ENCODE data around the gene NDUFA6. TPM values are rescaled to one million over a fixed set of nuclear protein-coding genes. Genes with fewer than 3 reads are reported as not detected.

The NDUFA6 gene
- total and polyA plus RNA-seq, 2 of the 13 experiments (the other 11 are each of a cell fraction or from before 2014, with no cell fraction given): 68.5 to 87.8 TPM

DNA sequence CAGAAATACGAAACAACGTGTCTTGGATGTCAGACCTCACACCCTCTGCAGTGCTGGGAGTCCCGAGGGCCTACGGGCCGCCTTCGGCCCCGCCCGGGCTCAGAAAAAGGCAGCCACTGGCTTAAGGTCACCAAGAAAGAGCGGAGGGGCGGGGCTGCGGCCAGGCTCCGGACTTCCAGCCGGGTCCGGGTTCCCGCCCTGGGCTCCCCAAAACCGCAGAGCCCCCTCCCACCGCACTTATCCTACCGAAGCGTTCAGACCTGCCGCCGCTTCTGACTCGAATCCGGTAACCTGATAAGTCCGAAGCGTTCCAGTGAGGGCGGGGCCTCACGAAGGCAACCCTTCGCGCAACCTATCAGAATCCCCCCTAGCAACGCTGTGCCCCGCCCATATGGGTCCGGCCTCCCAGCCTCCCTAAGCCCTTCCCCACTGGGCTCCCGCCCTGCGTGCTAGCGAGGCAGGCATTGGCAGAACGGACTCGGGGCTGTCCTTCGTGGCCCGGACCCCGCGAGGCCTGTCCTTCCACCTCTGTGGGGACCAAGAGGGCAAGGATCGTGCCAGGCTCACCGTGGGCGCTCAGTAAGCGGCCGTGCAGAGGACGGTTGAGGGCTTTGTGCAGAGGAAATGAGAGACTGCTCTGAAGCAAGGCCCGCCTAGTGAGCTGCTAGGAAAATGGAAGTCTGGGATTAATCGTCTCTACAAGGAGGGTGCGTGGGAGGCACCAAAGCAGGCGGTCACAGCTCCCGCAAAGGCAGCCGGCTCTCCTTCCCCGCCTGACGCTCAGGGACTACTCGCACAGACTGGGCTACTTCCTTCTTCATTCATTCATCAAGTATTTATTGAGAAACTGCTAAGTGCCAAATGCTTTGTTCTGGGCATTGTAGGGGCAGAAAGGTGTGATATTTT is 19.8 kb downstream of the NDUFA6 start, which contains the start of gene NAGA (continued):
- TF ChIP-seq, protein P1, sequence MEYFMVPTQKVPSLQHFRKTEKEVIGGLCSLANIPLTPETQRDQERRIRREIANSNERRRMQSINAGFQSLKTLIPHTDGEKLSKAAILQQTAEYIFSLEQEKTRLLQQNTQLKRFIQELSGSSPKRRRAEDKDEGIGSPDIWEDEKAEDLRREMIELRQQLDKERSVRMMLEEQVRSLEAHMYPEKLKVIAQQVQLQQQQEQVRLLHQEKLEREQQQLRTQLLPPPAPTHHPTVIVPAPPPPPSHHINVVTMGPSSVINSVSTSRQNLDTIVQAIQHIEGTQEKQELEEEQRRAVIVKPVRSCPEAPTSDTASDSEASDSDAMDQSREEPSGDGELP (IDR thresholded peaks at IDR 0.05; ENCODE audit: borderline replicate concordance, low read depth): 0 out of 2 replicates have a peak, but pooled peaks have one; percentile 54
- TF ChIP-seq NCOA1 (CRISPR knock-in tag; IDR thresholded peaks at IDR 0.05) (no peak; the same call in 1 of the 2 replicates), STAT5B (CRISPR knock-in tag; IDR thresholded peaks at IDR 0.05) (no peak), BCL6 (CRISPR knock-in tag; IDR thresholded peaks at IDR 0.05) (peak; percentile 47; the same call in 1 of the 2 replicates), PRPF4 (IDR thresholded peaks at IDR 0.05; ENCODE audit: low read depth, low read length, poor library complexity, severe bottlenecking) (no peak), KLF12 (CRISPR knock-in tag; IDR thresholded peaks at IDR 0.05; ENCODE audit: borderline replicate concordance) (peak; percentile 58; the same call in 1 of the 2 replicates), ZNF124 (CRISPR knock-in tag; IDR thresholded peaks at IDR 0.05) (0 out of 2 replicates have a peak, but pooled peaks have one; percentile 60), MEF2D (CRISPR knock-in tag; IDR thresholded peaks at IDR 0.05) (peak; percentile 81), MATR3 (CRISPR knock-in tag; IDR thresholded peaks at IDR 0.05) (no peak), CHD4 (IDR thresholded peaks at IDR 0.05; ENCODE audit: borderline replicate concordance, low read length) (no peak), CBX1 (IDR thresholded peaks at IDR 0.05; ENCODE audit: low read depth) (peak; percentile 66), ZNF577 (CRISPR knock-in tag; IDR thresholded peaks at IDR 0.05; ENCODE audit: borderline replicate concordance, low read depth) (no peak), RXRB (CRISPR knock-in tag; IDR thresholded peaks at IDR 0.05; ENCODE audit: borderline replicate concordance) (peak; percentile 43; the same call in 1 of the 2 replicates), FOXO1 (CRISPR knock-in tag; IDR thresholded peaks at IDR 0.05) (peak; percentile 47; the same call in 1 of the 2 replicates), IKZF1 (IDR thresholded peaks at IDR 0.05) (no peak), AGO1 (IDR thresholded peaks at IDR 0.05; ENCODE audit: low read depth, low read length, poor library complexity, severe bottlenecking) (peak; percentile 78), ZIK1 (CRISPR knock-in tag; IDR thresholded peaks at IDR 0.05; ENCODE audit: borderline replicate concordance, low read depth) (peak; percentile 68), ZNF672 (CRISPR knock-in tag; IDR thresholded peaks at IDR 0.05) (no peak), ASH2L (IDR thresholded peaks at IDR 0.05; ENCODE audit: insufficient read length, low read depth, low read length) (peak; percentile 69), RFXANK (CRISPR knock-in tag; IDR thresholded peaks at IDR 0.05) (peak; percentile 89; the same call in 1 of the 2 replicates), NFATC3 (CRISPR knock-in tag; IDR thresholded peaks at IDR 0.05) (no peak), EED (CRISPR knock-in tag; IDR thresholded peaks at IDR 0.05) (no peak), KAT8 (CRISPR knock-in tag; IDR thresholded peaks at IDR 0.05) (peak; percentile 83), NFE2L1 (CRISPR knock-in tag; IDR thresholded peaks at IDR 0.05; ENCODE audit: borderline replicate concordance) (no peak)
- TF ChIP-seq, protein P2, sequence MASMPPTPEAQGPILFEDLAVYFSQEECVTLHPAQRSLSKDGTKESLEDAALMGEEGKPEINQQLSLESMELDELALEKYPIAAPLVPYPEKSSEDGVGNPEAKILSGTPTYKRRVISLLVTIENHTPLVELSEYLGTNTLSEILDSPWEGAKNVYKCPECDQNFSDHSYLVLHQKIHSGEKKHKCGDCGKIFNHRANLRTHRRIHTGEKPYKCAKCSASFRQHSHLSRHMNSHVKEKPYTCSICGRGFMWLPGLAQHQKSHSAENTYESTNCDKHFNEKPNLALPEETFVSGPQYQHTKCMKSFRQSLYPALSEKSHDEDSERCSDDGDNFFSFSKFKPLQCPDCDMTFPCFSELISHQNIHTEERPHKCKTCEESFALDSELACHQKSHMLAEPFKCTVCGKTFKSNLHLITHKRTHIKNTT (CRISPR knock-in tag; IDR thresholded peaks at IDR 0.05): no peak
- TF ChIP-seq, protein P3, sequence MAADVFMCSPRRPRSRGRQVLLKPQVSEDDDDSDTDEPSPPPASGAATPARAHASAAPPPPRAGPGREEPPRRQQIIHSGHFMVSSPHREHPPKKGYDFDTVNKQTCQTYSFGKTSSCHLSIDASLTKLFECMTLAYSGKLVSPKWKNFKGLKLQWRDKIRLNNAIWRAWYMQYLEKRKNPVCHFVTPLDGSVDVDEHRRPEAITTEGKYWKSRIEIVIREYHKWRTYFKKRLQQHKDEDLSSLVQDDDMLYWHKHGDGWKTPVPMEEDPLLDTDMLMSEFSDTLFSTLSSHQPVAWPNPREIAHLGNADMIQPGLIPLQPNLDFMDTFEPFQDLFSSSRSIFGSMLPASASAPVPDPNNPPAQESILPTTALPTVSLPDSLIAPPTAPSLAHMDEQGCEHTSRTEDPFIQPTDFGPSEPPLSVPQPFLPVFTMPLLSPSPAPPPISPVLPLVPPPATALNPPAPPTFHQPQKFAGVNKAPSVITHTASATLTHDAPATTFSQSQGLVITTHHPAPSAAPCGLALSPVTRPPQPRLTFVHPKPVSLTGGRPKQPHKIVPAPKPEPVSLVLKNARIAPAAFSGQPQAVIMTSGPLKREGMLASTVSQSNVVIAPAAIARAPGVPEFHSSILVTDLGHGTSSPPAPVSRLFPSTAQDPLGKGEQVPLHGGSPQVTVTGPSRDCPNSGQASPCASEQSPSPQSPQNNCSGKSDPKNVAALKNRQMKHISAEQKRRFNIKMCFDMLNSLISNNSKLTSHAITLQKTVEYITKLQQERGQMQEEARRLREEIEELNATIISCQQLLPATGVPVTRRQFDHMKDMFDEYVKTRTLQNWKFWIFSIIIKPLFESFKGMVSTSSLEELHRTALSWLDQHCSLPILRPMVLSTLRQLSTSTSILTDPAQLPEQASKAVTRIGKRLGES (CRISPR knock-in tag; IDR thresholded peaks at IDR 0.05; ENCODE audit: borderline replicate concordance): no peak

Data from HepG2 (cell line).